Upper lobe of right lung (tissue), 1 donor: ENCODE data around the gene KIN. TPM values are rescaled to one million over a fixed set of nuclear protein-coding genes. Genes with fewer than 3 reads are reported as not detected.

ENCODE experiments used
- ATAC-seq: fragments of 200-7000 bp; cut with Tn5 transposase; one replicate; pipeline ENCODE4 v1.9.1; 2020; ENCODE audit warnings: mild to moderate bottlenecking, moderate library complexity
- DNase-seq: peaks from one replicate; pipeline ENCODE4 v3.0.0-alpha.2; 2020
- H3K27ac ChIP-seq: fragments of 200-600 bp; one replicate; pipeline ENCODE4 v1.8.0; 2022
- H3K27me3 ChIP-seq: fragments of 200-600 bp; one replicate; pipeline ENCODE4 v1.8.0; 2022; ENCODE audit warnings: mild to moderate bottlenecking
- H3K36me3 ChIP-seq: fragments of 200-600 bp; one replicate; pipeline ENCODE4 v1.8.0; 2022
- H3K4me1 ChIP-seq: fragments of 200-600 bp; one replicate; pipeline ENCODE4 v1.8.0; 2022
- H3K4me3 ChIP-seq: fragments of 200-600 bp; one replicate; pipeline ENCODE4 v1.8.0; 2022; ENCODE audit warnings: mild to moderate bottlenecking
- H3K9me3 ChIP-seq: fragments of 200-600 bp; one replicate; pipeline ENCODE4 v1.8.0; 2022
- intact Hi-C: fragments of 100-400 bp; cut with DNase I; formaldehyde crosslinking; loops from one replicate; pipeline ENCODE4 v1.11.0; 2022
- total RNA-seq: library from RNA; stranded (reverse); fragmentation: NEBNext Ultra II Directional; extraction: Animal tissue kit (Norgen Biotek cat#: 25700); gene quantifications from one replicate; pipeline ENCODE4 v1.2.1, GENCODE V29; 2021
- TF ChIP-seq, protein P1 (sequence below): fragments of 200-600 bp; IDR thresholded peaks from one replicate; pipeline ENCODE4 v1.8.0; 2022; ENCODE audit warnings: antibody characterized with exemption
- donor health status: DM: no; HTN: yes; CAD: no; lungs with severe emphysema.

The KIN gene
- total RNA-seq, 1 donor from 2014 or later, result 11.9 TPM

DNA sequence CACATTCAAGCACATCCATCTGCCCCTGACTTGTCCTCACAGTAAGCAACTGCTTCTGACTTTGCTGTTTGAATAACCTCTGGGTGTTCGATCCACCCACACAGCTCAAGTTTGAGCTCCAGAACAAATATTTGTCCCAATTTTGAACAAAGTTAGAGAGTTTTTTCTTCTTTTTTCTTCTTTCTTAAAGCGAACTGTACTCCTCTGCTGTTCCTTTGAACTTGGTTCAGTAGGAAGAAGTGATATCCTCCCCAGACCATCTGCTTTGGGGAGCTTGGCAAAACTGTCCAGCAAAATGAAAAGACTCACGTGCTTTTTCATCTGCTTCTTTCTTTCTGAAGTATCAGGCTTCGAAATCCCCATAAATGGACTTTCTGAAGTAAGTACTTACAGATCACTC, 84.7 kb downstream of the KIN start, which contains the start of gene ITIH2:
ITIH2 (plus strand) TSS at position 177 of the 400 bp plus-strand sequence; CDS start at position 296, 119 bp downstream.
- Histone ChIP-seq H3K4me3 (no peak within 1 kb of the TSS), H3K27ac (no peak within 1 kb of the TSS), H3K4me1 (no peaks in the 10 kb centered on the region), H3K36me3 (no peaks in the 10 kb centered on the region), H3K27me3 (peaks cover 3% of the 10 kb centered on the region), H3K9me3 (no peaks in the 10 kb centered on the region)
- intact Hi-C loops, result no loop called here
- TF ChIP-seq, protein P1, sequence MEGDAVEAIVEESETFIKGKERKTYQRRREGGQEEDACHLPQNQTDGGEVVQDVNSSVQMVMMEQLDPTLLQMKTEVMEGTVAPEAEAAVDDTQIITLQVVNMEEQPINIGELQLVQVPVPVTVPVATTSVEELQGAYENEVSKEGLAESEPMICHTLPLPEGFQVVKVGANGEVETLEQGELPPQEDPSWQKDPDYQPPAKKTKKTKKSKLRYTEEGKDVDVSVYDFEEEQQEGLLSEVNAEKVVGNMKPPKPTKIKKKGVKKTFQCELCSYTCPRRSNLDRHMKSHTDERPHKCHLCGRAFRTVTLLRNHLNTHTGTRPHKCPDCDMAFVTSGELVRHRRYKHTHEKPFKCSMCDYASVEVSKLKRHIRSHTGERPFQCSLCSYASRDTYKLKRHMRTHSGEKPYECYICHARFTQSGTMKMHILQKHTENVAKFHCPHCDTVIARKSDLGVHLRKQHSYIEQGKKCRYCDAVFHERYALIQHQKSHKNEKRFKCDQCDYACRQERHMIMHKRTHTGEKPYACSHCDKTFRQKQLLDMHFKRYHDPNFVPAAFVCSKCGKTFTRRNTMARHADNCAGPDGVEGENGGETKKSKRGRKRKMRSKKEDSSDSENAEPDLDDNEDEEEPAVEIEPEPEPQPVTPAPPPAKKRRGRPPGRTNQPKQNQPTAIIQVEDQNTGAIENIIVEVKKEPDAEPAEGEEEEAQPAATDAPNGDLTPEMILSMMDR, result no peak
- DNase-seq, result no peak
- ATAC-seq, result no peak

DNA sequence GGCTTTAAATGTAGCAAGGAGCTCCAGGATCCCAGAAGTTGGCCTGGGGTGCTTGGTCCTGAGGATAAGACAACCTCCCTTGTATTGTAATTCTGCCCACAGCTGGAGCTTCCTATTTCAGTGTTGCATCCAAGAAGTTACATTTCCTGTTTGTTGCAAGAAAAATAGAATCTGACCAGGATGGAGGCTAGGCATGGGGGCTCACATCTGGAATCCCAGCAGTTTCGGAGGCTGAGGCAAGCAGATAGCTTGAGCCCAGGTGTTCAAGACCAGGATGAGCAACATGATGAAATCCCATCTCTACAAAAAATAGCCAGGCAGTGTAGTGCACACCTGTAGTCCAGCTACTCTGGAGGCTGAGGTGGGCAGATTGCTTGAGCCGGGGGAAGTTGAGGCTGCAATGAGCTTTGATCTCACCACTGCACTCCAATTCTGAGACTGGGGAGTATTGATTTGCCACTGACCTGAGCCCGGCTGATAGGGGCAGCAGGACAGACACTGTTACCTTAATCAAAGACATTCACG, 85.4 kb downstream of the KIN start:
- no peaks in the 10 kb centered on the region for H3K9me3 ChIP-seq
- TF ChIP-seq, protein P1, result no peak
- H3K4me1 ChIP-seq, result no peaks in the 10 kb centered on the region
- no peaks in the 10 kb centered on the region for H3K36me3 ChIP-seq
- no peak for DNase-seq
- peaks cover 3% of the 10 kb centered on the region for H3K27me3 ChIP-seq
- intact Hi-C loops, result no loop called here
- H3K4me3 ChIP-seq, result no peak overlapping the region
- no peak for ATAC-seq
- H3K27ac ChIP-seq, result no peak overlapping the region

DNA sequence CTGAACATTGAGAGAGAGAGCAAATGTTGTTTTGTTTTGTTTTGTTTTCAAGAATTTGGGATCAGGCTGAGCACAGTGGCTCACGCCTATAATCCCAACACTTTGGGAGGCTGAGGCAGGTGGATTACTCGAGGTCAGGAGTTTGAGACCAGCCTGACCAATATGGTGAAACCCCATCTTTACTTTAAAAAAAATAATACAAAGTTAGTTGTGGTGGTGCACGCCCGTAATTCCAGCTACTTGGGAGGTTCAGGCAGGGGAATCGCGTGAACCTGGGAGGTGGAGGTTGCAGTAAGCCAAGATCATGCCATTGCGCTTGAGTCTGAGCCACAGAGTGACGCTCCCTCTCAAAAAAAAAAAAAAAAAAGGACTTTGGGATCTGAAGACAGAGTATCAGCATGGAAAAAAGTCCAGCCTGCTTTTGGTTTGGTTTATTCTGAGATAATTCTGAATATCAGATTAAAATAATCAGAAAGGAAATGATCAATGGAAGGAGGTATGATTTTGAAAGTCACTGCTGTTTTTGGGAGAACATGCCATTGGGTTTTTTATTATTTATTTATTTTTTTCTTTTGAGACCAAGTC, 86.5 kb downstream of the KIN start:
- Histone ChIP-seq H3K27me3 (peaks cover 3% of the 10 kb centered on the region), H3K9me3 (no peaks in the 10 kb centered on the region), H3K27ac (no peak overlapping the region), H3K4me1 (no peaks in the 10 kb centered on the region), H3K36me3 (no peaks in the 10 kb centered on the region), H3K4me3 (no peak overlapping the region)
- DNase-seq (no peak), ATAC-seq (no peak)
- intact Hi-C loops, result no loop called here
- TF ChIP-seq, protein P1, result no peak

Other genes starting within 250 kb of the KIN start
- gene ITIH5, start 121.0 kb downstream of the KIN start, total RNA-seq, result 10.5 TPM
- gene ITIH2, start 84.7 kb downstream of the KIN start, total RNA-seq, result 1.3 TPM
- 163 TPM for gene ATP5F1C, start 184 bp upstream of the KIN start, total RNA-seq
- gene TAF3, start 30.5 kb upstream of the KIN start, total RNA-seq, result 11.8 TPM